MM.1S (cell line): ENCODE measurements around the gene MIGA2.

ENCODE experiments used
- EZH2 ChIP-seq: fragments of 300-600 bp; sonication (generic); optimal IDR thresholded peaks from 2 replicates; pipeline ENCODE3; 2017; ENCODE audit warnings: low read depth, mild to moderate bottlenecking, antibody characterized with exemption, low read length, mixed read lengths
- TF ChIP-seq, protein P1 (sequence below): fragments of 300-600 bp; sonication (generic); IDR thresholded peaks from 2 replicates; pipeline ENCODE4 v1.5.1; 2016; ENCODE audit warnings: antibody characterized with exemption, low read length, mixed read lengths

DNA sequence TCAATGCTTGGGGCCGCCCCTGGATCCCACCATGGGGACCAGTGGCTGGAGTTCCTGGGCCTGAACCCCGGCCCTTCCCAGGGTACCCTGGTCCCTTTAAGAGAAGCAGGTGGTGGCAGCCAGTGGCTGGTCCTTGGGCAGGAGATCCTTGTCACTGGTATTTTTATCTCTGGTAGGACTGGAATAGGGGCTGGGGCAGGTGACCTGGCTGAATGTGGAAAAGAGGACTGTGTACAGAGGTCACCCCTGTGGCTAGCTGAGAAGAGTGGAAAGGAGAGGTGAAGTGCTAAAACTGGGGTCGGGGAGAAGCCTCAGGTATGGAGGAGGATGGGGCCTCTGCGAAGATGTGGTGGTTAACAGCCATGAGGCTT is 67.2 kb downstream of the MIGA2 start:
- TF ChIP-seq, protein P1, sequence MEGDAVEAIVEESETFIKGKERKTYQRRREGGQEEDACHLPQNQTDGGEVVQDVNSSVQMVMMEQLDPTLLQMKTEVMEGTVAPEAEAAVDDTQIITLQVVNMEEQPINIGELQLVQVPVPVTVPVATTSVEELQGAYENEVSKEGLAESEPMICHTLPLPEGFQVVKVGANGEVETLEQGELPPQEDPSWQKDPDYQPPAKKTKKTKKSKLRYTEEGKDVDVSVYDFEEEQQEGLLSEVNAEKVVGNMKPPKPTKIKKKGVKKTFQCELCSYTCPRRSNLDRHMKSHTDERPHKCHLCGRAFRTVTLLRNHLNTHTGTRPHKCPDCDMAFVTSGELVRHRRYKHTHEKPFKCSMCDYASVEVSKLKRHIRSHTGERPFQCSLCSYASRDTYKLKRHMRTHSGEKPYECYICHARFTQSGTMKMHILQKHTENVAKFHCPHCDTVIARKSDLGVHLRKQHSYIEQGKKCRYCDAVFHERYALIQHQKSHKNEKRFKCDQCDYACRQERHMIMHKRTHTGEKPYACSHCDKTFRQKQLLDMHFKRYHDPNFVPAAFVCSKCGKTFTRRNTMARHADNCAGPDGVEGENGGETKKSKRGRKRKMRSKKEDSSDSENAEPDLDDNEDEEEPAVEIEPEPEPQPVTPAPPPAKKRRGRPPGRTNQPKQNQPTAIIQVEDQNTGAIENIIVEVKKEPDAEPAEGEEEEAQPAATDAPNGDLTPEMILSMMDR = no peak
- TF ChIP-seq EZH2 = no peak
